Kidney tubule cell (primary cell): Measurements from ENCODE around the gene PRKCD.

ENCODE experiments used
- DNase-seq: peaks from one replicate; pipeline ENCODE4 v3.0.0-alpha.2; 2018; ENCODE audit warnings: low spot score

Gene PRKCD

GRCh38 chr3:53155760-53156159 lies 5.2 kb upstream of the PRKCD start:
- no peak for DNase-seq

GRCh38 chr3:53156368-53156834 lies 4.6 kb upstream of the PRKCD start:
- DNase-seq: no peak

GRCh38 chr3:53157974-53158580 lies 2.9 kb upstream of the PRKCD start:
- DNase-seq: no peak

DNA sequence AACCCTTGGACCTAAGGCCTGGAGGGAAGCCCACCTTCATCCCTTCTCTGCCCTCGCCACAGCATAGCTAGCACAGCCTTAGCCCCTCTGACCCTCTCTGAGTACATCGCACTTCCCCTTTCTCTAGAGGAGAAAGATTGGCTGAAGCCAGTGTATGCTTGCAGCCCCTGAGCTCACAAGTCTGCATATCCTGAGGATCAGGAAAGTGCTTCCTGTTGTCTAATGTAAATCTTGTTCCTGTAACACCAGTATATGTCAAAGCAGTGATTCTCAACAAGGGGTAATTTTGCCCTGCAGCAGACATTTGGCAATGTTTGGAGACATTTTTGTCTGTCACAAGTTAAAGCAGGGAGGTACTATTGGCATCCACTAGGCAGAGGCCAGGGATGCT lies 2.2 kb upstream of the PRKCD start:
- DNase-seq: no peak

- no peak for DNase-seq
Measured at GRCh38 chr3:53159156-53160060, 1.6 kb upstream of the PRKCD start.

DNA sequence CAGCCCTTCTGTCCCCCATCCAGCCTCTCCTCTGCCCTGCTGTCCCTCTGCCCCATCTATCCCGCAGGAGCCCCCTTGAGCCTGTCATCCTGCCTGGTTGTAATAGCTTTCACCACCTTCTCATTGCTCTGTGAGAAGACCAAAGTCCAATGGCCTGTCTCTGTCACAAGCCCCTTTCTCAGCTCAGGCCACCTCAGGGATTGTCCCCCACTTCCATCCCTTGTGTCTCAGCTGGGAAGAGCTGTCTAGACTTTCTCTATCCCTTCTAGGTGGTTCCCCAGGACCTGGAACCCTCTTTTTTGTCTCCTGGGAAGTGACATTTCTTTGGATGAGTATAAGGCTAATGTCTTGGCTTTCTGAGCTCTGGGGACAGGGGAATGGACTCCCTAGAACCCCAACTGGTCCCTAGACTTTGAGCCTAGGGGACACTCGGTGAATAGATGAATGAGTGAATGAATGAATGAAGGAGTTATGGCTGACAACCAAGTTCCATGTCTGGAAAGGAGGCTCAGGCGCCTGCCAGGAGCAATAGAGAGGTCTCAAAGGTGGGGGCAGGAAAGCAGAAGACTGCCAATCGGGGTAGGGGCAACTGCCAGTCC lies 849 bp upstream of the PRKCD start:
- no peak for DNase-seq

- no peak for DNase-seq
Measured at GRCh38 chr3:53161450-53161819, 426 bp downstream of the PRKCD start.

- DNase-seq: peak; percentile 26
Measured at GRCh38 chr3:53161820-53162671, 1.0 kb downstream of the PRKCD start.

DNA sequence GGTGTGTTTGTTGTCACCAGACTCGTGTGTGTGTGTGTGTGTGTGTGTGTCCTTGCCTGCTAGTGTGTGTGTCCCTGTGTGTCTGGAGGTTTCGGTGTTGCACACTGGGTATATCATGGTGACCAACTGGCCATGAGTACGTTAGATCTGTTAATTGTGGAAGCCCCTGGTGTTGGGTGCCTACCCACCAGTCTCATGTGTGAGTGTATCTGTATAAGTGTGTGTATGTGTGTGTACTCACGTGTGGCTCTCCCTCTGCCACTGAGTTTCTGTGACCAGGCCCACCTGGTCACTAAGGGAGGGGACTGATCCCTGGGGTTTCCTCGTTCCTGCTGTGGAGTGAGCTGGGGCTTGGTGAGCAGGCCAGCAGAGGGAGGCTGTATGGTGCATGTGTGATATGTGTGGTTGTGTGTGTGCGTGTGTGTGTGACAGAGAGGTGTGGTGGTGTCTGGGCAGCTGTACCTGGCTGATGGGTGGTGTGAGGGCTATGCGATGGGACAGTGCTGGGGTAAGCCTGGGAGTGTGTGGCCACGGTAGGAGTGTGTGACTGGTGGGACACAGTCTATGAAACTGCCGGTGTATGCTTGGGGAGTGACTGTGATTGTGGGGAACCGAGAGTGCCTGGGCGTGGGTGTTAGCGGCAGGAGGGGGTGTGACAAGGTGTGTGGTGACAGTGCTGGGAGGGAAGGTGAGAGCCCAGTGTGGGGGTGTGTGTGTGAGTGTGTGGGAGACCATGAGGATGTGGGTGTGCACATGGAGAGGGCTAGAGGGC lies 1.8 kb downstream of the PRKCD start:
- DNase-seq: peak; percentile 32

- no peak for DNase-seq
Measured at GRCh38 chr3:53163444-53164387, 2.7 kb downstream of the PRKCD start.

- DNase-seq: no peak
Measured at GRCh38 chr3:53164911-53165310, 3.9 kb downstream of the PRKCD start.

DNA sequence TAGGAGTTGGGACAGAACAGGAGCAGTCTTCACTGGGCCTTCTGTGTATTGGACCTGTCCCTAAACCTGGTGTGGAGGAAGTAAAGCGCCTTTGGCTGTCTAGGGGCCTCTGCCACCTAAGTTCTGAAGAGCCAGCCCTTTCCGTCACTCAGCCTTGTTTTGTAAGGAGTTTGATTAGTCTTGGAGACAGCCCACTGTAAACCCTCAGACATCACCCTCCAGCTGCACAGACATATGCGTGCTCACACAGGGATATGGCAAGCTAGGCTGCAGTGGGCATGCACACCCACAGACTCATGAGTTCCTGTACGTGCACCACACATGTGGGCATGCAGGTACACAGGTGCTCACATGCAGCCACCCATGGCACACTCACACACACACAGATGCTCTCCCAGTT lies 5.2 kb downstream of the PRKCD start:
- DNase-seq: no peak

DNA sequence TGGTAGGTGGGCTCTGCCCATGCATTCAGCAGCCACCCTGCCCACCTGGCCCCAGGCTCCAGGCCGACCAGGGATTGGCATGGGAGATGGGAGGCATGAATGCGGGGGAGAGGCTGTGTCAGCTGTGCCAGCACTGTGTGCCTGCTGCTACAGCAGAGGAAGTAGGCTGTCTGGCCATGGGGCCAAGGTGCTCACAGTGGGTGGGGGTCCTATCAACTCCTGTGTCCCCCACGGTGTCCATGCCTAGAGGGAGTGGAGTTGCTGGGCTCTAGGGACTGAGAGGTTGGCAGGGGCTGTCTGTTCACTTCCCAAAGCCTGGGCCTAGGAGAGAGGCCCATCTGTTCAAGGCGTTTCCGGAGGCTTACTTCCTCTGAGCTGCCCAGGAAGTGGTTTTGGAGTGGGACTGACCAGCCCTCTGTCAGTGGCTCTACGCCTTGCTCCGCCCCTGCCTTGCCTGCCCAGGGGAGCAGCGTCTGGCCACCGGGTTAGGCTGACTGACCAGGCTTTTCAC lies 5.8 kb downstream of the PRKCD start:
- peak; percentile 45 for DNase-seq

DNA sequence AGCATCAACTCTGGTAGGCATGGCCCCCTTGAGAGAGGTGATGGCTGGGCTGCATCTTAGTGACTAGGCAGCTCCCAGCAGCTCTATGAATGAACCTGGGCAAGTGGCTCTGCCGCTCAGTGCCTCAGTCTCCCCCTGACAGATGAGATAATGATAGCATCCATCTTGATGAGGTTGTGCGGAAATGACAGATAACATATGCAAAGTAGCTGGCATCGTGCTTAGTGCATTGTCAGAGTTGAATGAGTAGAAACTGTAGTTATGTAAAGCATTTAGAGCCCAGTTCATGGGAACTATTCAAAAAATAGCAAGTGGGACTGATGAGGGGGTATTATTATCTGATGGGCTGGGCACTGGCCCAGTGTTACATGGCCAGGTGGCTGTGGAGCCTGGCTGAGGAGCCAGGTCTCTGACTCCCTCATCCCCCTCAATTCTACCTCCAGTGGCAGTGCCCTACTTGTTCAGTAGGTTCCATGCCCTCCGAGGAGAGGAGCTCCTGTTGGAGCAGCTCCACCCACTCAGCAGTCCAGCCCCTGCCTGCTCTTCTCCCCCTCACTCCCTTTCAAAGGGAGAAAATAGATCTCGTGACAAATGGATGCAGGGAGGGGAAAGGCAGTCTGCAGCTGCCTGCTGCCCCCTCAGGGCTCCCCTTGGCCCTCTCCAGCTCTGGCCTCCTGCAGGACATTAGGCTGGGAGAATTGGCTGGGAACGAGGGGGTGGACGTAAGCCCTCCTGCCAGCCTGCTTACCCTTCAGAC lies 6.6 kb downstream of the PRKCD start:
- DNase-seq: no peak

GRCh38 chr3:53168175-53168923 lies 7.3 kb downstream of the PRKCD start:
- DNase-seq: no peak

GRCh38 chr3:53169045-53169831 lies 8.2 kb downstream of the PRKCD start:
- no peak for DNase-seq

- DNase-seq: no peak
Measured at GRCh38 chr3:53169832-53170324, 8.9 kb downstream of the PRKCD start.
